GM19372 (cell line): ENCODE results near the gene MAGEB1.

Experiments
- ATAC-seq: cut with Tn5 transposase; IDR thresholded peaks from one replicate; pipeline ENCODE4 v1.9.1; 2021; ENCODE audit warnings: mild to moderate bottlenecking, low read depth, moderate library complexity; ENCODE audit not compliant: unreplicated experiment

Gene MAGEB1

DNA sequence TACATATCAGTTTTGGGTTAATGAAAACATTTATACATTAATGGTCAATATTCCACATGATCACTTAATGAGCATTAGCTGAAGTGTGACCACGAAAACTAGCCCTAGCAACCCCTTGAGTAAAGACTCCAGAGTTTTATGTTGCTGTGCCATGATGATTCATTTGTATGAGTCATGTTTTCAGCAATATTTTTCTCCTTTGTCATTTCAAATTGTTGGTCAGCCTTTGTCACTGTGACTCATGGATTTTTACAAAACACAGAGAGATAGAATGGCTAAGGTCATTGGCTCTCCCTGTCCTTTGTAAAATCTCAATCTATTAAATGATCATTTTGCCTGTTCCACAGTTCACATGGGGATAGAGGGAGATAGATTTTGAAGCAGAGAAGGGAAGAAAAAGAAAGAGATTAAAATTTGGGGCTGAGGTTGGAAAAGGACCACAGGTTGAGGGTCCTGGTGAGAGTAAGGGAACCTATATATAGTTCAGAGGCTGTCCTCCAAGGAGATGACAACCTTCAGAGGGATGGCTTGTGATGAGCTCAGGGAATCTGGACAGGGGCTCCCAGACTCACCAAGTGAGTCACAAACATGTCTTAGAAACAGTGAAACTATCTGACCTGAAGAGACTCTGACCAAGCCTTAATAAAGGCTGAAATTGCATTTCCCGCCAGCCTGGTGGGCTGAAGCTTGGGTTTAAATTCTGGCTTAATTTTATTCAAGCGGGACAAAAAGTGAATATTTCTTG is 36.7 kb downstream of the MAGEB1 start:
- no peak for ATAC-seq

GRCh38 chrX:30296408-30297254 is 49.7 kb downstream of the MAGEB1 start:
- no peak for ATAC-seq

DNA sequence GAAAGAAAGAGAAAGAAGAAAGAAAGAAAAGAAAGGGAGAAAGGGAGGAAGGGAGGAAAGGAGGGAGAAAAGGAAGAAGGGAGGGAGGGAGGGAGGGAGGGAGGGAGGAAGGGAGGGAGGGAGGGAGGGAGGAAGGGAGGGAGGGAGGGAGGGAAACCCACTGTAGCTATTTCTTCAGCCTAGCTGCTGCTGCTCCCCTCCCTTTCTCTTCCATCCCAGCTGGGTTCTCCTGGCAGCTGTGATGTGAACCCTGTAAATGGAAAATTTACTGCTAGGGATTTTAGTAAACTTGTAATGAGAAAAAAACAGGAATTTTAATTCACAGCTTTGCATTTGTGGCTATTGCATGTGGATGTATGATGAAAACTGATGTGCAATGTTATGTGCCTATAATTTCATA is 54.3 kb downstream of the MAGEB1 start:
- no peak for ATAC-seq
